Measurements from ENCODE around the gene ACTL6A.
A peak's percentile ranks its signal among the peaks of the same experiment; 100 is the strongest.
"Not testable (repeated sequence)": the region's sequence is repeated elsewhere in the genome, so short reads cannot be mapped to it uniquely, and the experiment has no call there.

The ACTL6A gene

DNA sequence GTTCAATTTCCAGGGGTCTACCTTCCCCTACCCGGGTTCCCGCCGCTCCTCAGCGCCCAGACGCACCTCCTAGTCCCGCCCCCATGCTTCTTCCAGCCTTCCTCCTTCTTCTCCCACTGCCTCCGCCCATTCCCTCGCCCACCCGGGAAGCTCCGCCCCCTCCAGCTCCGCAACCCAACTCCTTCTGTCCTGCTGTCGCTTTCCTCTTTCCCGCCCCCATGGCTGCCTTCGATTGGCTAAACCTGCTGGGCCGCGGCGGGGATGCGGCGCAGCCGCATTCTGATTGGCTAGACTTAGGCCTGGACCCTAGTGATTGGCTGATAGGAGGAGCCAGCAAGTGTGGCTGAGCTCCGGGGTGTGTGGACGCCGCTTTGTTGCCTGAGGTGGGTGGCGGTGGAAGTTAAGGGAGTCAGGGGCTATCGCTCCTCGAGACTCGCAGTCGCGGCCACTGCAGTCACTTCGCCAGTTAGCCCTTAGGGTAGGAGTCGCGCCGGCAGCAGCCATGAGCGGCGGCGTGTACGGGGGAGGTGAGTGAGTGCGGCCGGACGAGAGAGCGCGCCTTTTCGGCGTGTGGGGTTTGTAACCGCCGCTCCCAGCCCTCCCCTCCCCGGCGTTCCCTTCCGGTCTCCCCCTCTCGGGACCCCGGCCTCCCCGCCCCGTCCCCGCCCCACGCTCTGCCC is at the start of gene ACTL6A:
TSS of gene ACTL6A (plus strand) at position 336 of the 680 bp plus-strand sequence. CDS start at position 503, 167 bp downstream.
- DNase-seq, result peak; percentile 92 to 99

DNA sequence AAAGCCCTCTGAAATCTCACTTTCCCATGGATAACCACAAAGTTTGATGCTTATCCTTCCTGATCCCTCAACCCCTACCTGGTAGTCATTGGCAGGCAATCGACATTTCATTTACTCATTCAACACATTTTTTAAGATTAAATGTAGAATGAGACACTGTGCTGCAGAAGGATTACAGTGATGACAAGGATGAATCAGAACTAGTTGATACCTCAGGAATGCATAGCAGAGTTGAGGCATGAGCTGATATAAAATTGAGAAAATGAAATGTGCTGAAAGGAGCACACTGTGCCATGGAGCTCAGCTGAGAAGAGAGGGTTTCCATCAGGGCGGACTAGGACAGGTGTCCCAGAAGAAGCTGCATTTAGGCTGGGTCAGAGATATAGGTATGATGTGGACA is 48.9 kb upstream of the ACTL6A start:
- no peak for DNase-seq

DNA sequence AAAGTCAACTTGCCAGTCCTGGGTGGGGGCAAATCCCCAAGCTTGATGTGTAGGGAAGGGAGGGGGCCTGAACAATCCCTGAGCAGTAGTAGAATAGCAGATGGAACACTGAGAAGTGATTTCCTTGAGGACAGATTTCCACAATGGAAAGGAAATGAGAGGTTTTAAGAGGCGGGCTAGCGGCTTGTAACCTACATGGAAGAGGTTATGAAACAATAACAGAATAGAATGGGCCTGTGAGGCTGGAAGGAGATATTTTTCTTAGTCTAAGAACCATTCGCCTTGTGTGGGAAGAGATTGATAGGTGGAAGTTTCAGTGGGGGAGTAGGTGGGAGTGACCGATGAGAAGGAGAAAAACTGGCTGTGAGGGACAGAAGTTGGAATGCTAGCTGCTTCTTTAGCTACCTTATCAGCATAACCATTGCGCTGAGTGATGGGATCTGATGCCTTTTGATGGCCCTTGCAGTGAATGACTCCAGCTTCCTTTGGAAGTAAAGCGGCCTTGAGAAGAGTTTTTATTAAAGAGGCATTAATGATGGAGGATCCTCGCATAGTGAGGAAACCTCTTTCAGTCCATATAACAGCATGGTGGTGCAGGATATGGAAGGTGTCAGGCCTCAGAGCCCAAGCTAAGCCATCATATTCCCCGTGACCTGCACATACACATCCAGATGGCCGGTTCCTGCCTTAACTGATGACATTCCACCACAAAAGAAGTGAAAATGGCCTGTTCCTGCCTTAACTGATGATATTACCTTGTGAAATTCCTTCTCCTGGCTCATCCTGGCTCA is 46.1 kb upstream of the ACTL6A start:
- DNase-seq, result not testable (repeated sequence)

DNA sequence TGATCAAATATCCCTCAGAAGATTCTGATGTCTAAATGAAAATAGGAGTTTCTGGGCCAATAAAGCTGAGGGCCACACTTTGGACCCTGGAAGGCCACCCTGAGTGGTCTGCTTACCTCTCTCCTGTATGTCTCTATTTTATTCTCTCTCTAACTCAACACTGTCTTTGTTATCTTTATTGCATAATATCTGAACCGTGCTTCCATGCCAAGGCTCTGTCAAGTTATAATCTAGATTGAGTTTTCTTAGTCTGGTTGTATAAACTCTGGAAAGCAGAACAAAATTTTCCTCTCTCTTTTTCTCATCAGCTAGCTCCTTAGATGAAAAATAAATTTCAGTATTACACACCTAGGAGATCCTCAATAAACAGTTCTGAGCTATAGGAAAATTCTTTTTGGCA is 36.2 kb upstream of the ACTL6A start:
- no peak for DNase-seq

DNA sequence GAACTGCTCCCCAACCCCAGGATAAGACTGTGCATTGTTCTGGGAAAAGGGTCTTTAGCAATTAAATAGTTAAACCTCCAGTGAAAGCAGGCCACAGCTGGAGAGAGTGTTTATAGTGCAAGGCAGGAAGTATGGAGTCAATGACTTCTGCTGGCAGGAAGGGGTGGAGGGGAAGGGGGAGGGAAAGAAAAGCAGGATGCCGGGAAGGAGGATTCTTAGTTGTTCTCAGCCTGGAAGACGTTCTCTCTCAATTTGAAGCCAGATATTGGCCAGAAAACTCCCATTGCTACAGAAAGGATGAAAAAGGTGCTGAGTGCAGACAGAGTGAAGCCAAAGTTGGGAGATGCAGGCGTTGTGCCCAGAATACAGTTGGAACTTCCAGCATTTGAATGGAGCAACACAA is 35.7 kb upstream of the ACTL6A start:
- DNase-seq, result peak in 1 of 2 donors; percentile 14

DNA sequence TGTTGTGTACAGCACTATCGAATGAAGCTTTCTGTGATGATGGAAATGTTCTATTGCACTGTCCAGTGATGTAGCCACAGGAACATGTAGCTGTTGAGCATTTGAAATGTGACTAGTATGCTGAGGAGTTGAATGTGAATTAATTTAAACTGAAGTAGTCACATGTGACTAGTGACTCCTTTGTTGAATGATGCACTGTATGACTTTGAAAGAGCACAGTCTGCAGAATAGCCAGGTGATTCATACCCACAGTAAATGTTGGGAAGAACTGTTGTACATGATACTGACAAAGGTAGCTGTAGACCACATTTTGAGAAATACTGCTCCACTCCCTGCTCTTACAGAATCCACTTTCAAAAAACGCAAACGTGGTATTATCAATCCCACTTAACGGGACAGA is 34.0 kb upstream of the ACTL6A start:
- no peak for DNase-seq

DNA sequence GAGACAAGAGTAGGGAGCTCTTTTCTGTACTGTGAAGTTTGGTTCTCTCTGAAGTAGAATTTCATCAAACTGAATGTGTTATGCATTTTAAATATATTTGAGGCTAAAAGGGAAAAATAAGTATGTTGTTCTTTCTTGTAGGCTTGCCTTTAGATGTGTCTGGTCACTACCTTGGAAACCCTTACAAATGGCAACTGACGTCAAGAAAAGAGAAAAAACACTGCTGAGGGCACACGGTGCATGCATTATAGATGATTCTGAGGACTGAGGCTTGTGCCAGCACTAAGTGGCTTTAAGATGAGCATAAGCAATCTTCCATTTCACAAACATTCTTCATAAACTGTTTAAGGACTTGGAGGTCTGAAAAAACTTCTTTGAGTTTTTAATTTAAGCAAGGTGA is 31.1 kb upstream of the ACTL6A start:
- no peak for DNase-seq

DNA sequence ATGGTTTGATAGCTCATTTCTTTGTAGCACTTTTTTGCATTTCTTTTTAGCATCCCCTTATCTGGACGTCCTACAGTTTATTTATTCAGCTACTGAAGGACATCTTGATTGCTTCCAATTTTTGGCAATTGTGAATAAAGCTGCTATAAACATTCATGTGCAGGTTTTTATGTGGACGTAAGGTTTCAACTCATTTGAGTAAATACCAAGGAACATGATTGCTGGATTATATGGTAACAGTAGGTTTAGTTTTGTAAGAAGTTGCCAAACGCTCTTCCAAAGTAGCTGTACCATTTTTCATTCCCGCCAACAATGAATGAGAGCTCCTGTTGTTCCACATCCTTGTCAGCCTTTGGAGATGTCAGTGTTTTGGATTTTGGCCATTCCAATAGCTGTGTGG is 29.5 kb upstream of the ACTL6A start:
- no peak for DNase-seq

DNA sequence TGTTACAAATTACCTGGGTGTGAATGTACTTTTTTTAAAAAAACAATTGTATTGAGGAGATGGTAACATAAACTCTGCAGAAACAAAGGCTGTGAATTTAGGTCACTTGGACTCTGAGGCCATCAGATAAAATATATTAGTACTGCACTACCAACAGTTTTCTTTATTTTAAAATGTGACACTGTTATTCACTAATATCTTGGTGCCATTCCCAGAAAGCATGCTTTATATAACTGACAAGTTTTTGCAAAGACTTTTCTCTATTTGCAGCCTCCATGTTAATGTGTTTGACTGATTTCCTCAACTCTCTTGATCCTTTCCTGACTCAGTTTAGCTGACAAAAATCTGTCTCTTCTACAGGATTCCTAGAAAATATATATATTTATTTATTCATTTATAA is 26.5 kb upstream of the ACTL6A start:
- no peak for DNase-seq

DNA sequence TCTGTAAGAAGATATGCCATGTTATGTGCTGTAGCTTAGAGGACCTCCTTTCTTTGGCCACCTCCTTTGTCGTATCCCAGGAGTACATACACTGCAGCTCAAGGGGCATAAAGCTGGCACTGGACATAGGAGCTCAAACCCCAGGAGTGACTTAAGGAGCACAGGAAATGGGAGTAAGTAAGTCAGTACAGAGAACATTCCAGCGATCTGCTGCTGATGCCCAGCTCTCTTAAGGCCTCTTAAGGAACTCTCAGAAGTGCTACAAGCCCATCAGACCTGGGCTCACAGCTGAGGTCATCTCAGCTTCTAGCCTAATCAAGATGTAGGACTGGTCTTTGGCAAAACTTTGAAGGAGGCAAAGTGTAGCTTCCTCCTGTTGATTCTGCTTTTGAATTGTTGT is 21.6 kb upstream of the ACTL6A start:
- no peak for DNase-seq

DNA sequence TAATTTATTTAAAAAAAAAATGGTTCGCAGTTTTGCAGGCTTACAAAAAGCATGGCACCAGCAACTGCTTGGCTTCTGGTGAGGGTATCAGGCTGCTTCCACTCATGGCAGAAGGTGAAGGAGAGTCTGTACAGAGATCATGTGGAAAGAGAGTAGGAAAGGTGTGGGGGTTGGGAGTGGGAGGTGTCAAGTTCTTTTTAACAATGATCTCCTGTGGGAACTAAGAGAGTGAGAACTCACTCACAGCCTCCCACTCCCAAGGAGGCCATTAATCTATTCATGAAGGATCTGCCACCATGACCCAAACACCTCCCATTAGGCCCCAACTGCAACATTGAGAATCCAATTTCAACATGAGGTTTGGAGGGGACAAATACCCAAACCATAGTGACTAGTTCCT is 21.1 kb upstream of the ACTL6A start:
- no peak for DNase-seq

DNA sequence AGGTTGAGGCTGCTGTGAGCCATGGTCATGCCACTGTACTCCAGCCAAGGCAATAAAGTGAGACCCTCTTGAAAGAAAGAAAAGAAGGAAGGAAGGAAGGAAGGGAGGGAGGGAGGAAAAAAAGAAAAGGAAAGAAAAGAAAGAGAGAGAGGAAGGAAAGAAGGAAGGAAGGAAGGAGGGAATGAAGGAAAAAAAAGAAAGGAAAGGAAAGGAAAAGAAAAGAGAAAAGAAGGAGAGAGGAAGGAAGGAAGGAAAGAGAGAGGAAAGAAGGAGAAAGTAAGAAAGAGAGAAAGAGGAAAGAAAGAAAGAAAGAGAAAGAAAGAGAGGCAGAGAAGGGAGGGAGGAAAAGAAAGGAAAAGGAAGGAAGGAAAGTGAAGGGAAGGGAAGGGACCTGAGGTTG is 20.4 kb upstream of the ACTL6A start:
- no peak for DNase-seq

DNA sequence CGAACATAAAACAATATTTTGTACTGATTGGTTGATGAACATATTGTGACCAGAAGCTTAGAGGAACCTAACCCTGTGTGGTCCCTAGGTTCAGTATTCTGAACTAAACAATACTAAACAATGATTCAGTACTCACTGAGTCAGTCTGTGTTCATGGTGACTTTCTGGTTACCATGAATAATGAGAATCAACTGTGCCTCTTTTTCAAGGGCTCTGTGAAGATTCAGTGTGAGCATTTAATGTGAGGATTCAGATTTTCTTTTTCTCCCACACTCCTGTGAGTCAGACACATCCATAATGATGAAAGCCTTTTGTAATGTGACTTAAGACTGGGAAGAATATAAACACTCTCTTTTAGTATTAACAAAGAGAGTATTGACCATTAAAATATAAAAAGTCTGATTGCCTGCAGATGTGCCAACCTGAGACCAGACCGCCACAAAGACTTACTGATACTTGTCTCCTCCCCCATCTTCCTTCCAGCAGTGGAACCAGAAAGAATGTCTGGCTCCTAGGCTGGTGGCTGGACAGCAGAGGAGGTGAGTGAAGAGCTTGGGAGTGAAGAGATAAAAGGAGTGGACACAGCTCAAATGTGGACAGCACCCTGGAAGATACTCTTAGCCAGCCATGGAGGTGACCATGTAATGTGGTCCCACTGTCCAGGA is 17.6 kb upstream of the ACTL6A start:
- DNase-seq, result no peak

DNA sequence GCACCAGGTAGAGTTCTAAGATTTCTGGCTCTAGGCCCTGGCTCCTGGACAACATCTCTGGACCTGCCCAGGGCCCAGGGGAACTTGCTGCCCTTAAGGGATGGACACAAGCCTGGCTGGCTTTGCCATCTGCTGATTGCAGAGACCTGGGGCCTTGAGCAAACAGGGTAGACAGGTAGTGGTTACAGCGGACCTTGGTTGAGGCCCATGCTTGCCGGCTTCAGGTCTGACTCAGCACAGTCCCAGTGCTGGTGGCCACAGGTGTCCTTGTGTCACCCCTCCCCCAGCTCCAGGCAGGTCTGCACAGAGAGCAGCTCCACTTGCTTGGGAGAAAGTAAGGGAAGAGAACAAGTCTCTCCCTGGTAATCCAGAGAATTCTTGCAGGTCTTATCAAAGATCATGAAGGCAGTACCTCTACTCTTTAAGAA is 15.9 kb upstream of the ACTL6A start:
- no peak for DNase-seq

DNA sequence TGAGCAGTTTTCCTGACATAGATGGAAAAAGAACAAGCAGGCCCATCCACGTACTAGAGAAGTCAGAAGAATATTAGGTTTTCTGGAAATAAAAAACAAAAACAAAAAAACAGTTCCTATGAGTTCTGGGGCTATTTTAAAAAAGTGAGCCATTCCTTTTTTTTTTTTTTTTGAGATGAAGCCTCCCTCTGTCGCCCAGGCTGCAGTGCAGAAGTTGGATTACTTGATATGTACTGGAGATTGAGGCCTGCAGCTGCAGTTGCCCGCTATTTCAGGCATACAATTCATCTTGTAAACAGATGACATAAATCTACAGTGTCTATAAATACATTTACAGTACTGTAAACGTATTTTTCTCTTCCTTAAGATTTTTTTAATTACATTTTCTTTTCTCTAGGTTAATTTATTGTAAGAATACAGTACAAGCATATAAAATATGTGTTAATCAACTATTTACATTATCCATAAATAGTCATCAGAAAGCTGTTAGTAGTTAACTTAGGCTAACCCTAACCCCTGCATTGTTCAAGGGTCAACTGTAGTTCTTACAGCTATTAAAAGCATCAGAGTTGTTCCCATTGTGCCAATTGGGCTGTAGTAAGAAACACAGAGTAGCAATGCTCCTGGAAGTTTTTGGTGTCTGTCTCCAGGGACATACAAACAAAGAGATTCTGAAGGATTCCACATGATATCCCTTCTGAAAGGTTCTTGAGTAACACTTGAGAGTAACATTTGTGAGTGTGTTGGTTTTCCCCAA is 11.2 kb upstream of the ACTL6A start:
- no peak for DNase-seq

DNA sequence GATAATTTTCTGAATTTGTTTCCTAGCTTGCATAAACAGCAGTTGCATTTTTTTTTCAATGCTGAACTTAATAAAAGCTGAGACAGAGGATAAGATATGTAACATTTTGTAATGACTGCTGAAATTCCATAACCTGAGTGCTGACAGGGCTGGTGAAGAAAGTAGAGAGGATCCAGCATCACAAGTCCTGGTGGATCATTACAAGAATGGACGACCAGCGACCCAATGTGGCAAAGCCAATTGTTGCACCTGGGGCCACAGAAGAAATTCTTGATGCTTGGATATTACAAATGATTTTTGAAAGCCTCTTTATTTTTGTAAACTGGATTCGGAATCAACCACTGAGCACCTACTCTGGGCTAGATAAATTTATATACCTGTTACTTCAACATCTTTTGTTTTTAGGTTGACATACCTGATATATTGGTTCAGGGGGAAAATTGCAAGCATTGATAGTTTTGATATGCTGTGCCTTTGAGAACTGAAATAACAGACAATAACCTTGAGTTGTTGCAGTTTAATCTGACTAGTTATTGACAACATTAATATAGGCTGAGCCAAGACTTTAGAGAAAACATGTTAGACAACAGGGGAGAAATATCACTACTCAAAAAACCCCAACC is 3.9 kb upstream of the ACTL6A start:
- peak in 1 of 2 donors; percentile 52 for DNase-seq

DNA sequence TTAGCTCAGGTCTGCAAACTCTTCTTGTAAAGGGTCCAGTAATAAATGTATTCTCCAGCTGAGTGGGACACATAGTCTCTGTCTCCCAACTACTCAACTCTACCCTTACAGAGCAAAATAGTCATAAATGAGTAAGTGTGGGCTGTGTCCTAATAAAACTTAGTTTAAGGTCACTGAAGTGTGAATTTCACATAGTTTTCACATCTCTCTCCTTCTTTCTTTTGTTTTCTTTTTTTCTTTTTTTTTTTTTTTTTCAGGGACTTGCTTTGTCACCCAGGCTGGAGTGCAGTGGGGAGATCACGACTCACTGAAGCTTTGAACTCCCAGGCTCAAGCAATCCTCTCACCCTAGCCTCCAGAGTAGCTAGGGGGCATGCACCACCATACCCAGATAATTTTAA is 1.9 kb upstream of the ACTL6A start:
- no peak for DNase-seq

DNA sequence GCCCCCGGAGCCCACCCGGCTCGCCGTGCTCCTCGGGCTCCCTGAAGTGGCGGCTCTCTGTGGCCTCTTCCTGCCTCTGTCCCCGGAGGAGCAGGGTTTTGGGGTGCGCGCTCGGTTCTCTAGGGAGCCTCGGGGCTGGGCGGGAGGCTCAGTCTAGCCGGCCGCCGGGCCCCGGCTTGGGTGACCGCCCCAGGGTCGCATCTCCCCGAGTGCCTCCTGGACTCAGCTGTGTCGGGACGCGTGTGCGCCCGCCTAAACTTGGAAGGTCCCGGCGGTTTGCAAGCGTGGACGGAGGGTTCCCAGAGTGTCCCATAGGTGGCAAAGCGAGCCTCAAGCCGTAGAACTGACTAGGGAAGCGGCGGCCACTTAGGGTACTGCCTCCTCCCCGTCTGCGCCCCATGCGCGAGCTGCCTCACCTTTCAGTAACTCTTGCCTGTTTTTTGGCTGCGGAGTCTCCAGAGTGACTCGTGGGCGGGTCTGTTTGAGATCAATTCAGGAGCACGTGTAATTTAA is 601 bp downstream of the ACTL6A start:
- DNase-seq, result peak; percentile 66 to 72

DNA sequence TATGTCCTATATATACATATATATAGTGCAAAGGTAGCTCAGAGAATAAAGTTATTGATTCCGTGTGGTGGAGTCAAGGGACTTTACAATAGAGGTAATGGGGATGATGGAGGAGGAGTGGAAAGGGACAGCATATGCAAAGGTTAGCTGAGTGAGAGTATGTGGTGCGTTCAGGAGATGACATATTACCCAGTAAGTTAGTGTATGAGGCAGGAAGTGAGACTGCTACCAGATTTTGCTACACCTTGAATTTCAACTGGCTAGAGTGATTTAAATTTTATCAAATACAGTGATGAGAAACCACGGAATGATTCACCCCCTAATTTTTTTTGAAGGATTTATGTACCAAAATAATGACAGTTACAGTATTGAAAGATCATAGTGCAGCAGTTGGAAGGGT is 2.8 kb downstream of the ACTL6A start:
- no peak for DNase-seq

DNA sequence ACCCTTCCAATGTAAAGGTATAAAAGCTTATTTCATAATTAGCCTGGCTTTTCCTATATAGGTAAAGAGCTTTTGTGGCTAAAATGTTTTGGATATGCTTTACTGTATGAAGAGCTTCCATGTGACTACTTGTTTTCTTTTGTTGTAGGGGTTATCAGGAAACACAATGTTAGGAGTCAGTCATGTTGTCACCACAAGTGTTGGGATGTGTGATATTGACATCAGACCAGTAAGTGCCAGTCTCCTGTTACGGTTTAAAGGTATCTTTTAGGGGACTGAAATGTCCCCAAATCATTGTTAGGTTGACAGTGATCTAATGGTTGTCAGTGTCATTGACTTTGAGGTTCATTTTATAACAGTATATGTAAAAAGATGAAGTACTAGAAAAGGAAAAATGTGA is 18.3 kb downstream of the ACTL6A start:
- no peak for DNase-seq

DNA sequence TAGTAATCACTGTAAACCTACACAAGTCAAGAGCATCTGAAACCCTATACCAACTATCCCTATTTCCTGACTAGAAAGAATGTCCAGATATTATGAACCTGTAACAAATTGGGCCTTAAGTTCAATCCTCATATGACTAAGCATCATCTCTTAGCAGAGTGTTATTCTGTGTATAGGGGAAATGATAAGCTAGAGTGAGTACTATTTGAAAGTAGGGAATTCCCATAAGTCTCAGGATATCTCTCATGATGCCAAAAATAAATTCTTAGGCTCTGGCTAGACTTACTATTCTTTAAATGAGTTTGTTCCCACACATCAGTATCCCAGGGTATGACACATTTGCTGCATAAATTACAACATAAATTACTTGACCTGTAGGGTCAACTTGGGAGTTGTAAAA is 26.4 kb downstream of the ACTL6A start:
- no peak for DNase-seq

DNA sequence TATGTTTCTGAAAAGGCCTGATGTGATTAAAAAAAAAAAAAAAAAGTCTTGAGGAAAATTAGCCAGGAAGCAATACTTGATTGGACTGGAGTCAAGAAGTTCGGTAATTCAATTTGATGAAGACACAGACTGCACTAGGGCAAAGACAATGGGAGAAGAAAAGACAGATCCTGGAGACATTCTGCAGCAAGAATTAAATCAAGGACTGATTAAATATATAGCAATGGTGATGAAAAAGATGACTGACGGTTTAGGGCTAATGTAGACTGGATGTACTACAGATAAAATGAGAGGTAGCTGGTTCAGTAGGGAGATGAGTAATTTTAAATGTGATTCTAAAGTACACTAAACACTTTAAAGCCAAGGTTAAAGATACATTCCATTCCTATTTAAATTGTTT is 27.9 kb downstream of the ACTL6A start:
- DNase-seq, result no peak

DNA sequence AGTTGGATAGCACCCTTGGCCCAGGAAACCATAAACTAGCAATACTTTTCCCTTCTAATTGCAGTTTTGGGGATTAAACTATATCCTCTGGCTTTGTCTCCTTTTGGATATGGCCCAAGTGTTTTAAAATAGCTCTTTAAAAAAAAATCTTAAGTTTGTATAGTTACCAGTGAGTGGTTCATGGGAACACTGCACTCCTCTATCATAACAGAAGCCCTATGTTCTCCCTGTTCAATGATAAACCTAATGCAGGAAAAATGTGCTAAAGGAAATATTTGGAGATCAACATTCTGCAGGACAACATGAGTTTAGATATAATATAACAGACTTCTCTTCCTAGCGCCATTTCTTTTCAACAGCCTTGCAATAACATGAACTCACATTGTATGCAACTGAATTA is 28.6 kb downstream of the ACTL6A start:
- no peak for DNase-seq

All from bone marrow (tissue), 2 donors.